Endothelial cell (in vitro differentiated cells): Measurements from ENCODE around the gene HLF. TPM values are rescaled to one million over a fixed set of nuclear protein-coding genes. Genes with fewer than 3 reads are reported as not detected.

Source experiments
- DNase-seq: peaks from one replicate; pipeline ENCODE4 v3.0.0; 2021; ENCODE audit warnings: low spot score
- H3K27ac Mint-ChIP-seq: one replicate; pipeline ENCODE4 v1.8.0; 2021; ENCODE audit warnings: mixed read lengths, inconsistent platforms; ENCODE audit not compliant: unreplicated experiment
- H3K27me3 Mint-ChIP-seq: one replicate; pipeline ENCODE4 v1.8.0; 2021; ENCODE audit warnings: mild to moderate bottlenecking, moderate library complexity, mixed read lengths, inconsistent platforms; ENCODE audit not compliant: unreplicated experiment
- H3K36me3 Mint-ChIP-seq: one replicate; pipeline ENCODE4 v1.8.0; 2021; ENCODE audit warnings: mild to moderate bottlenecking, low read depth, mixed read lengths, inconsistent platforms; ENCODE audit not compliant: unreplicated experiment
- H3K4me1 Mint-ChIP-seq: one replicate; pipeline ENCODE4 v1.8.0; 2021; ENCODE audit warnings: mild to moderate bottlenecking, mixed read lengths, inconsistent platforms; ENCODE audit not compliant: unreplicated experiment
- H3K4me3 Mint-ChIP-seq: one replicate; pipeline ENCODE4 v1.8.0; 2021; ENCODE audit warnings: mild to moderate bottlenecking, mixed read lengths, inconsistent platforms; ENCODE audit not compliant: unreplicated experiment
- H3K9me3 Mint-ChIP-seq: one replicate; pipeline ENCODE4 v1.8.0; 2021; ENCODE audit warnings: mixed read lengths, inconsistent platforms; ENCODE audit not compliant: unreplicated experiment
- total RNA-seq: library from RNA; stranded (reverse); fragmentation: NEBNext Ultra II Directional; extraction: Animal tissue kit (Norgen Biotek cat#: 25700); gene quantifications from one replicate; pipeline ENCODE4 v1.2.1, GENCODE V29; 2021; ENCODE audit not compliant: unreplicated experiment
- TF ChIP-seq, protein P1 (sequence below): fragments of 200-600 bp; sonication (generic); IDR thresholded peaks from one replicate; pipeline ENCODE4 v1.5.0; 2021; ENCODE audit warnings: antibody characterized with exemption; ENCODE audit not compliant: unreplicated experiment

The HLF gene
- total RNA-seq, 1 donor from 2014 or later: not detected

DNA sequence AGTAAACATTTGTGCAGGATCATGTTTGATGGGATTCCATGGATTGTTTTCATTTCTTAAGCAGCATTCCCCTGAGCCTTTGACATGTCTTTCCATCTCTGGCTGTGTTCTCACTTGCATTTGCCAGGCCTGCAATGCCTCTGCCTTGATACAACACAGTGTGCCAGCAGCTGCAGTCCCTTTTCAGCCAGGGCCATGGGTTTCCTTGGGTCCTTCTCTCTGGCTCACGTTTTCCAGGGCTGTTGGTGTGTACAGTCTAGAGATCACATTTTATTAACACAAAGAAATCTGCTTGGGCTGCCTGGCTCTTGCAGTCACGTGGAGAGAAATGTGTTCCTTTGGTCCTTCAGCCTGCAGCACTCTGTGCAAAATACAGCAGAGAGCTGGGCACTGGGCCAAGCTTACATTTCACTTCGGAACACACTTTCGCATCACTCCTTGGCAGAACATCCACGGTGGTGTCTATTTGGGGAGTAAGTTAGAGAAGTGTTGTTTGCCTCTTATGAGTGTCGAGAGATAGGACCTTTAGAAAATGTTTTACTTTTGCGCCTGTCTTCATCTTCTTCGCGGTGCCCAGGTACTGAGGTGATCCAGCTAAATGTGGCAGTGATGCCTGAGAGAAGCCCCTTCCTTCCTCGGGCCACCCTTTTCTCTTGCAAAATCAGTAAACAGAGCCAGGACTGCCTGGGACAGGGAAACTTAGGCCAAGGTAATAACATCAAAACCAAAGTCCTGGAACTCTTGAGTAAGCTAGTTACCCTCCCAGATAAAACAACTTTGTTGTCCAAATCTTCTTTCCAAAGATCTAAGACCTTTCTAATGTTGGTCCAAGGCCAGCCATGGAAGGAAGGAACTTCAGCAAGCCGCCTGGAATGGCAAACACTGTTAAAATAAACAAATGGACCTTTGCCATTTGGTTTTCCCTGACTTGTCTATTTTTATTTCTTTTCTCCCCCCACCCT, 20.9 kb downstream of the HLF start:
- no peaks in the 10 kb centered on the region for H3K36me3 Mint-ChIP-seq
- no peak overlapping the region for H3K4me3 Mint-ChIP-seq
- TF ChIP-seq, protein P1, sequence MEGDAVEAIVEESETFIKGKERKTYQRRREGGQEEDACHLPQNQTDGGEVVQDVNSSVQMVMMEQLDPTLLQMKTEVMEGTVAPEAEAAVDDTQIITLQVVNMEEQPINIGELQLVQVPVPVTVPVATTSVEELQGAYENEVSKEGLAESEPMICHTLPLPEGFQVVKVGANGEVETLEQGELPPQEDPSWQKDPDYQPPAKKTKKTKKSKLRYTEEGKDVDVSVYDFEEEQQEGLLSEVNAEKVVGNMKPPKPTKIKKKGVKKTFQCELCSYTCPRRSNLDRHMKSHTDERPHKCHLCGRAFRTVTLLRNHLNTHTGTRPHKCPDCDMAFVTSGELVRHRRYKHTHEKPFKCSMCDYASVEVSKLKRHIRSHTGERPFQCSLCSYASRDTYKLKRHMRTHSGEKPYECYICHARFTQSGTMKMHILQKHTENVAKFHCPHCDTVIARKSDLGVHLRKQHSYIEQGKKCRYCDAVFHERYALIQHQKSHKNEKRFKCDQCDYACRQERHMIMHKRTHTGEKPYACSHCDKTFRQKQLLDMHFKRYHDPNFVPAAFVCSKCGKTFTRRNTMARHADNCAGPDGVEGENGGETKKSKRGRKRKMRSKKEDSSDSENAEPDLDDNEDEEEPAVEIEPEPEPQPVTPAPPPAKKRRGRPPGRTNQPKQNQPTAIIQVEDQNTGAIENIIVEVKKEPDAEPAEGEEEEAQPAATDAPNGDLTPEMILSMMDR: no peak
- H3K27me3 Mint-ChIP-seq: peaks cover 6% of the 10 kb centered on the region
- H3K27ac Mint-ChIP-seq: no peak overlapping the region
- DNase-seq: no peak
- no peaks in the 10 kb centered on the region for H3K9me3 Mint-ChIP-seq
- peaks cover 8% of the 10 kb centered on the region for H3K4me1 Mint-ChIP-seq

DNA sequence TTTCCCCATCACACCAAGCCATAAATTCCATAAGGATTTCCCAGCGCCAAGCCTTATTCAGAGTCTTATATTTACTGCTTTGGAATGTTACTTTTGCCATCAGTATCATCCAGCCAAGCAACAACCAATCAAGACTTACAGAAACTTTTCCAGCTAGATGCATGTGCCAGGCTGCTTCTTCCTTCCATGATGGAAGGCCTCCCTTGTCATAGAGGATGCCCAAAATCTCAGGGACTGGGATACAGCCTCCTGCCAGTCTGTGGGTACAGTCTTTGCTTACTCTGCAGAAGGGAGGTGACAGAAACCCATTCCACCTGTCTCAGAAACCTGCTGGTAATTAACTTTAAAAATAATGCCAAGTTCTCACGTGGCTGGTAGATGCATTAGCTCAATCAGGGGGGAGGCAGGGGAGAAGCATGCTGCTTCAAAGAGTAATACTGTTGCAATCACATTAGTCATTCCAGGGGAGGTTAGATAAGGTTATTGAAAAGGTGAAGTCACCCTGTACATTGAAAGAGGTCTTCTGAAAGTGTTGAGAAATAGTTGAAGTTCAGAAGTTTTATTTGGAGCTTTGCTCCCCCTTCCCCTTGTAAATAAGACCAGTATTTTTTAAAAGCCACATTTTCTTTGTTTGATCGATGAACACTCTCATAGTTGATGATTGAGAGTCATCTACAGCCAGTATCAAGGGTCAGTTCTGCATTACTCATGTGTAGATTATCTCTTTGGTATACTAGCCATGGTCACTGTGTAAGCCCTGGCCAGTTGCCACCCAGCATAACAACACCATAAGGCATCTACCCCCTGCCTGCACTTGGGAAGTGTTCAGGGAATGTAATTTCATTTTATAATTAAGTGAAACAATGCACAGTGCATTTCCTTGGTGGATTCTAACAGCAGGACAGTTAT, 22.2 kb downstream of the HLF start:
- peaks cover 8% of the 10 kb centered on the region for H3K4me1 Mint-ChIP-seq
- H3K4me3 Mint-ChIP-seq: no peak overlapping the region
- no peaks in the 10 kb centered on the region for H3K36me3 Mint-ChIP-seq
- no peak overlapping the region for H3K27ac Mint-ChIP-seq
- peaks cover 3% of the 10 kb centered on the region for H3K27me3 Mint-ChIP-seq
- DNase-seq: no peak
- H3K9me3 Mint-ChIP-seq: no peaks in the 10 kb centered on the region
- TF ChIP-seq, protein P1: no peak

DNA sequence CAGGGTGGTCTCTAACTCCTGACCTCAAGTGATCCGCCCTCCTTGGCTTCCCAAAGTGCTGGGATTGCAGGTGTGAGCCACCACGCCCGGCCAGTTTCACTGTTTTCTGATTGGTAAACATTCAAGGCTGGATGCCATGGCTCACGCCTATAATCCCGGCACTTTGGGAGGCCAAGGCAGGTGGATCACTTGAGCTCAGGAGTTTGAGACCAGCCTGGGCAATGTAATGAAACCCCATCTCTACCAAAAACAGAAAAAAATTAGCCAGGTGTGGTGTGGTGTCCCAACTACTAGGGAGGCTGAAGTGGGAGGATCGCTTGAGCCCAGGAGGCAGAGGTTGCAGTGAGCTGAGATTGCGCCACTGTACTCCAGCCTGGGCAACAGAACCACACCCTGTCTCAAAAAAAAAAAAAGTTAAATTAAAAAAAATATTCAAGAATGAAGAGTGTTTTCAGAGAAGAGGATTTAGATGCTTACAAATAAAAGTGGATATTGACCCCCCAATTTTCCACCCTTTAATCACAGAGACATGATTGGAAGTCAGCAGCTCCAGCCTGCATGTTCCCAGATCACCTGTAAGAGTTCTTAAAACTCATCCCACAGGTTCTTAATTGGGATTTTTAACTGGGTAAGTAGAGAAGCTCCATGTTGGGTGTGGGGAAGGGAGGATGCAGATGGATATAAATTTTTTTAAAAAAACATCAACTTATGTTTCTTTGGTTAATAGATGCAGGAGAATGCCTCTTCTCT, 23.8 kb downstream of the HLF start:
- H3K27ac Mint-ChIP-seq: no peak overlapping the region
- DNase-seq: no peak
- no peaks in the 10 kb centered on the region for H3K9me3 Mint-ChIP-seq
- no peak overlapping the region for H3K4me3 Mint-ChIP-seq
- H3K27me3 Mint-ChIP-seq: no peaks in the 10 kb centered on the region
- TF ChIP-seq, protein P1: no peak
- peaks cover 6% of the 10 kb centered on the region for H3K4me1 Mint-ChIP-seq
- H3K36me3 Mint-ChIP-seq: no peaks in the 10 kb centered on the region

DNA sequence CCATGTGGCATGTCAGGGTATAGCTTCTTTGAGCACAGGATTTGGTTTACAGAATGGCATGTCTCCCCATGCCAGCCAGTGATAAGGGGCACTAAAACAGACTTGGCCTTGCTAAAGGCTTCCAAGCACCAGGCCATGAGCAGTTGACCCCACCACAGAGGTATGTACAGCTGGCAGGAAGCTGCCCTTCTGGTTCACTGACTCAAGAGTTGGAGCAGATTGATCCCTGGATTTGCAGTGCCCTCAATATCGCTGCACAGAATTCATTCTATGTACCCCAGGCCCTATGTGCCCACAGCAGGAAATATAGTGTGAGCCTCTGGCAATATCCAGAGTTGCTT, 24.3 kb downstream of the HLF start:
- no peak overlapping the region for H3K4me3 Mint-ChIP-seq
- peaks cover 3% of the 10 kb centered on the region for H3K4me1 Mint-ChIP-seq
- H3K9me3 Mint-ChIP-seq: no peaks in the 10 kb centered on the region
- H3K36me3 Mint-ChIP-seq: no peaks in the 10 kb centered on the region
- TF ChIP-seq, protein P1: no peak
- H3K27ac Mint-ChIP-seq: no peak overlapping the region
- no peaks in the 10 kb centered on the region for H3K27me3 Mint-ChIP-seq
- DNase-seq: no peak
